GM21786 (cell line): ENCODE data around the gene BCL2L15.
A peak's percentile ranks its signal among the peaks of the same experiment; 100 is the strongest.

Source experiments
- ATAC-seq: cut with Tn5 transposase; IDR thresholded peaks from one replicate; pipeline ENCODE4 v1.9.1; 2021; ENCODE audit not compliant: unreplicated experiment

The BCL2L15 gene

GRCh38 chr1:113887402-113888175, at the start of gene BCL2L15:
Gene BCL2L15 (minus strand): TSS chr1:113887581. CDS start chr1:113887375, 206 bp downstream.
- no peak for ATAC-seq

- no peak for ATAC-seq
These were observed 49.8 kb upstream of the BCL2L15 start for GRCh38 chr1:113937146-113937545.

- no peak for ATAC-seq
These were observed 48.6 kb upstream of the BCL2L15 start for GRCh38 chr1:113935970-113936369.

- no peak for ATAC-seq
These were observed 47.8 kb upstream of the BCL2L15 start for GRCh38 chr1:113935176-113935575.

GRCh38 chr1:113934511-113935055, 47.2 kb upstream of the BCL2L15 start:
- no peak for ATAC-seq

- no peak for ATAC-seq
These were observed 46.6 kb upstream of the BCL2L15 start for GRCh38 chr1:113934006-113934405.

- no peak for ATAC-seq
These were observed 44.1 kb upstream of the BCL2L15 start for GRCh38 chr1:113931451-113931851.

- peak; percentile 25 for ATAC-seq
These were observed 43.2 kb upstream of the BCL2L15 start for GRCh38 chr1:113930499-113931161.

GRCh38 chr1:113929750-113930498, 42.5 kb upstream of the BCL2L15 start:
- ATAC-seq = peak; percentile 22

GRCh38 chr1:113928941-113929749, 41.8 kb upstream of the BCL2L15 start, which contains the start of gene HIPK1:
Gene HIPK1 (plus strand): TSS chr1:113929324.
- ATAC-seq = peak; percentile 60

GRCh38 chr1:113928187-113928930, 41.0 kb upstream of the BCL2L15 start:
- peak; percentile 33 for ATAC-seq

GRCh38 chr1:113924473-113924872, 37.1 kb upstream of the BCL2L15 start:
- ATAC-seq = no peak

- ATAC-seq = no peak
These were observed 35.6 kb upstream of the BCL2L15 start for GRCh38 chr1:113922957-113923356.

GRCh38 chr1:113918243-113918642, 30.9 kb upstream of the BCL2L15 start:
- ATAC-seq = no peak

- ATAC-seq = no peak
These were observed 30.2 kb upstream of the BCL2L15 start for GRCh38 chr1:113917400-113918082.

GRCh38 chr1:113916974-113917373, 29.6 kb upstream of the BCL2L15 start:
- ATAC-seq = no peak

GRCh38 chr1:113913887-113914664, 26.7 kb upstream of the BCL2L15 start:
- no peak for ATAC-seq

GRCh38 chr1:113913312-113913668, 25.9 kb upstream of the BCL2L15 start:
- ATAC-seq = no peak
